HG03025 (cell line): ENCODE data around the gene BCL2.

Experiments
- ATAC-seq: cut with Tn5 transposase; IDR thresholded peaks from one replicate; pipeline ENCODE4 v1.9.1; 2021; ENCODE audit warnings: mild to moderate bottlenecking, moderate library complexity; ENCODE audit not compliant: unreplicated experiment, low FRiP score

Gene BCL2

GRCh38 chr18:63262369-63263335 is 56.9 kb downstream of the BCL2 start:
- no peak for ATAC-seq

- ATAC-seq = no peak
Measured at GRCh38 chr18:63261029-63261428, 58.5 kb downstream of the BCL2 start.

GRCh38 chr18:63260380-63260754 is 59.2 kb downstream of the BCL2 start:
- no peak for ATAC-seq

GRCh38 chr18:63259567-63260379 is 59.8 kb downstream of the BCL2 start:
- no peak for ATAC-seq

GRCh38 chr18:63258749-63259566 is 60.6 kb downstream of the BCL2 start:
- no peak for ATAC-seq

GRCh38 chr18:63257453-63257852 is 62.1 kb downstream of the BCL2 start:
- ATAC-seq = no peak

GRCh38 chr18:63255435-63255834 is 64.1 kb downstream of the BCL2 start:
- ATAC-seq = no peak

- ATAC-seq = no peak
Measured at GRCh38 chr18:63254716-63255399, 64.7 kb downstream of the BCL2 start.

- ATAC-seq = no peak
Measured at GRCh38 chr18:63253428-63254372, 65.9 kb downstream of the BCL2 start.

- ATAC-seq = no peak
Measured at GRCh38 chr18:63253014-63253413, 66.6 kb downstream of the BCL2 start.

GRCh38 chr18:63249771-63250170 is 69.8 kb downstream of the BCL2 start:
- ATAC-seq = no peak

GRCh38 chr18:63247926-63248325 is 71.6 kb downstream of the BCL2 start:
- ATAC-seq = no peak

- ATAC-seq = no peak
Measured at GRCh38 chr18:63247506-63247905, 72.1 kb downstream of the BCL2 start.

- ATAC-seq = no peak
Measured at GRCh38 chr18:63245600-63245999, 74.0 kb downstream of the BCL2 start.

GRCh38 chr18:63244607-63245006 is 75.0 kb downstream of the BCL2 start:
- ATAC-seq = no peak

GRCh38 chr18:63241760-63242159 is 77.8 kb downstream of the BCL2 start:
- no peak for ATAC-seq

GRCh38 chr18:63241317-63241712 is 78.3 kb downstream of the BCL2 start:
- no peak for ATAC-seq

- ATAC-seq = no peak
Measured at GRCh38 chr18:63240531-63241316, 78.8 kb downstream of the BCL2 start.
